ENCODE measurements around the gene PPM1F. TPM values are rescaled to one million over a fixed set of nuclear protein-coding genes. Genes with fewer than 3 reads are reported as not detected.
"Not testable (repeated sequence)": the region's sequence is repeated elsewhere in the genome, so short reads cannot be mapped to it uniquely, and the experiment has no call there.

The PPM1F gene
- polyA plus RNA-seq, 3 donors = 34.8 to 38.5 (median 36.1) TPM

DNA sequence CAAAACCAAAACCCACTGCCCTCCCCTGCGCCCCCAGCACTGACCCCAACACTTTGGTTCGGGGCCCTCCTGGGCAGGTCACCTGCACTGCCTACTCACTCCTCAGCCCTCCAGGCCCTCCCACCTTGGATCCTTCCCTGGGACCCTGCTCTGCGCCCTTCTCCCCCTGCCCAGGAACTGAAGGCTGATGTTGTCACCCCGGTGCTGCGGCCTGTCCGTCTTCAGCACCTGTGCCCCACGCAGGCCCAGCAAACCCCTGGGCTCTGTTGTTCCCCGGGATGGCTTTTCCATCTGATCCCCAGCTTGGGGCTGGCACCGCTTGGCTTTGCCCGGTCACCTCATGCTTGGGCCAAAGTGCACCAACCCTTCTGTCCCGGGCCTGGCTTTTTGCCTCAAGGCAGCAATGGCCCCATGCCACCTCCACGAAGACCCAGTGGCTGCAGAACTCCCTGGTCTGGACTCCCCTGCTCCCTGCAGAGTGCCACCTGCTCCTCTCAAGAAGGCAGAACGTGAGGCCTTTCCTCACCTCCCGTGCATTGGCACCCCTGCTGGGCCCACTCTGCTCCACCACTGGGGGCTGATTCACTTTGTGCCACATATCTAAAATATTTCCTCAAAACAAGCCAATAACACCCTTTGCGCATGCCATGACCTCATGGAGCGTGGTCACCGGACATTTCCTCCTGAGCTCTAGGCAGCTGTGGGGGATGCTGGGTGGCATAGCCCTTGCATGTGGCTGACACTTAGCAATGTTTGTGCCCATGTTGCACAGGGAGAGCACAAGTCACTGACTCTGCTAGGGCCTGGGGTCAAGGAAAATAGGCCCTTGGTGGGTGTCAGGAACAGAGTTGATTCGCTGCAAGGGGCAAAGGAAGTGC, 8.8 kb downstream of the PPM1F start:
- no peak for DNase-seq (ENCODE audit: low read depth in 3 of 3, low spot score in 2 of 3)

GRCh38 chr22:21942407-21943343, 10.0 kb downstream of the PPM1F start:
- no peak for DNase-seq (ENCODE audit: low read depth in 3 of 3, low spot score in 2 of 3)

- DNase-seq (ENCODE audit: low read depth in 3 of 3, low spot score in 2 of 3) = no peak
These were observed 10.7 kb downstream of the PPM1F start for GRCh38 chr22:21941921-21942320.

GRCh38 chr22:21940521-21940920, 12.1 kb downstream of the PPM1F start:
- no peak for DNase-seq (ENCODE audit: low read depth in 3 of 3, low spot score in 2 of 3)

DNA sequence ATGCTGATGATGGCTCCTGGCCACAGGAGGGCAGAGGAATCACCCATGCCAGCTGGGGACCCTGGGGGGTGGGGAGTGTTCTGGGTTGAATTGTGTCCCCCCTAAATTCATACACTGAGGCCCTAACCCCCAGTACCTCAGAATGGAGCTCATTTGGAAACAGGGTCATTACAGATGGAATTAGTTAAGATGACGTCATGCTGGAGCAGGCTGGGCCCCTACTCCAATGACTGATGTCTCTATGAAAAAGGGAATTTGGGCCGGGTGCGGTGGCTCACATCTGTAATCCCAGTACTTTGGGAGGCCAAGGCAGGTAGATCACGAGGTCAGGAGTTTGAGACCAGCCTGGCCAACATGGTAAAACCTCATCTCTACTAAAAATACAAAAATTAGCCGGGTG, 12.7 kb downstream of the PPM1F start:
- DNase-seq (ENCODE audit: low read depth in 3 of 3, low spot score in 2 of 3) = not testable (repeated sequence)

DNA sequence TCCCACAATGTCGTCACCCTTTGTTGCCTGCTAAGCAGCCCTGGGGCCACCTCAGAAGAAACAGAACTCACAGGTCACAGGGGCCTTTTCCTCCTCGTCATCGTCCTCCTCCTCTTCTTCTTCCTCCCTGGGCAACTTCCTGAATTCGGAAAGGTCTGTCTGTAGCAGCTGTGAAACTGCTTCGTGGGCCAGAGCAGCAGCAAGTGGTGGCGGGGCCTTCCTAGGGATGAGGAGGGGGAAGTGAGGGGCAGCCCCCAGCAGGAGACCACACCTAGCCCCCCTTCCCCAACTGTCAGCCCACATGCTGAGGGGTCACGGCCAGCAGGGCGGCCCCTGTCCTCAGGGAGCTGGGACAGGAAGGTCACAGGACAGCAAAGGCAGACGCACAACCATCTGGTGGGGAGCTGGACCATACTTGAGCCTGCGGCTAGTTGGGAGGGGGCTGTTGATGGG, 13.2 kb downstream of the PPM1F start:
- DNase-seq (ENCODE audit: low read depth in 3 of 3, low spot score in 2 of 3) = no peak

GRCh38 chr22:21938906-21939305, 13.7 kb downstream of the PPM1F start:
- no peak for DNase-seq (ENCODE audit: low read depth in 3 of 3, low spot score in 2 of 3)

GRCh38 chr22:21938071-21938822, 14.4 kb downstream of the PPM1F start:
- peak; percentile 80 to 82 (median 80) for DNase-seq (ENCODE audit: low read depth in 3 of 3, low spot score in 2 of 3)

- DNase-seq (ENCODE audit: low read depth in 3 of 3, low spot score in 2 of 3) = no peak
These were observed 14.9 kb downstream of the PPM1F start for GRCh38 chr22:21937821-21938070.

DNA sequence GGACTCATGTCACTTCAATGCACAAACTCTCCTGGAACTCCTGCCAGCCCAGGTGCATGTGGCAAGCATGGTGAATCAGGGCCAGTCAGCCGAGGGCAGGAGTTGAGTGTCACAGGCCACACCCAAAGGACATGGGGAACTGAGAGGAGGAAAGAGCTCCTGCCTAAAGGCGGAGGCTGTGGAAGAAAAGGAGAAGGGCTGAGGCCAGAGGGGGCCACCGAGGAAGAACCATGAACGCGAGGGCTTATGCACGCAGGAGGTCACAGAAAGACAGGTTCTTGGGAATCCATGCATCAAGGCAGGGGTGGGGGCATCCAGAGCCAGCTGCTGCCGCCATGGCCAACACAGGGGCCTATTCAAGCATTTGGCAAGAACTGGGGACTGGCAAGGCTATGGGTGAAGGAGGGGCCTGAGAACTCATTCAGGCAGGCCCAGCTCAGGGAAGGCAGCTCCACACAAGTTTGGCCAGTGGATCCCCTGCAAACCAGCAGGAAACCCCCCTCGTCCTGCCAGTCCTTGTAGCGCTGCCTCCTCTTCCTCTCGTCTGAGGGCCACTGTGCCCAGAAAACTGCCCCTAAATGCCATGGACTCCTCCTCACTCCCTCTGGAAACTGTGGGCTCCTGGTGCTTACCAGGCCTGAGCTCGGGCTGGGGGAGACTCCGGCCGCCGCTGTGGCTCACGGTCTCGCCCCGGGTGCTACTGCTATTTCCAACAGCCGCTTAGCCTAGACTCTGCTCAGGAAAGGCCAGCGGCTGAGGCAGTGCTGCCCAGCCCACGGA, 15.4 kb downstream of the PPM1F start:
- no peak for DNase-seq (ENCODE audit: low read depth in 3 of 3, low spot score in 2 of 3)

DNA sequence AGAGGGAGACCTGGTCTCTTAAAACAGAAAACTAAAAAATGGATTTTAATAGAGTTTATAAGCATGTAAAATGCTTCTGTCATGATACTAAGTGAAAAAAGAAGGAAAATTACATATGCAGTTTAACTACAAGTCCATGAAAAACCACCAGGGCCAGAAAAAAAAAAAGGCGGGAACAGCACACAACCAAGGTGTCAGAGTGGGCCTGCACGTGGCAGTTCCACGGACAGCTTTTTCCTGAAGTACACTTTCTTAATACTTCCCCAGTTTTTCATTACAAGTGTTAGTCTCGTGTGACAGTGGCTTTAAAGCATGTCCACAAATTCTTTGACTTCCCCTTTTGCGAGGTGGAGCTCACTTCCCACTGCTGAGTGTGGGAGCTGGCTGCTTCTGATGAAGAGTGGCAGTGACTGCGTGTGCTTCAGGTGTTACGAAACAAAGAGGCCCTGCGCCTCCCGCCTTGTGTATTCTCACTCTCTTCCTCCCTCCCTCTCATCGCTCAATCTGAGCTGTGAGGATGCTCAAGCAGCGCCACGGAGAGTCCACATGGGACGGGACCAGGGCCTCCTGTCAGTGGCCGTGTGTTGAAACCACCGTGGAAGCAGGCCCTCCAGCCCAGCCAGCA, 16.4 kb downstream of the PPM1F start:
- no peak for DNase-seq (ENCODE audit: low read depth in 3 of 3, low spot score in 2 of 3)

DNA sequence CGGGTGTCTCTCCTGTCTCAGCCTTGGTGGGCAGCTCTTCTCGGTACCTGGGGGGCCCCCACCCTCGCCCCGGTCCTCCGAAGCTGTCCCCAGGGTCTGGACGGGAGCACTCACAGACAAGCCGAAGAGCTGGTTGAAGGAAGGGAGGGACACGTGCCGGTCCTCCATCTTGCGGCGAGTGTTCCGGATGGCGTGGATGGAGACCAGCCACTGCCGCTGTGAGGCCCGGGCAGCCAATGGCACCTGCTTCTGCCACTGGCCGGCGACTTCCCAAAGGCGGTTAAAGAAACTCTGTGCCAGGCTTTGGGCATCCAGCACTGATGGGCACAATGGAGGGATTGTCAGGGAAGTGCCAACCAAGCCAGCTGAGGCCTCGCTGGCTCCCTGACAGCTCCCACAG, 18.7 kb downstream of the PPM1F start:
- no peak for DNase-seq (ENCODE audit: low read depth in 3 of 3, low spot score in 2 of 3)

- no peak for DNase-seq (ENCODE audit: low read depth in 3 of 3, low spot score in 2 of 3)
These were observed 19.2 kb downstream of the PPM1F start for GRCh38 chr22:21933413-21933812.

GRCh38 chr22:21932347-21932746, 20.3 kb downstream of the PPM1F start:
- DNase-seq (ENCODE audit: low read depth in 3 of 3, low spot score in 2 of 3) = no peak

DNA sequence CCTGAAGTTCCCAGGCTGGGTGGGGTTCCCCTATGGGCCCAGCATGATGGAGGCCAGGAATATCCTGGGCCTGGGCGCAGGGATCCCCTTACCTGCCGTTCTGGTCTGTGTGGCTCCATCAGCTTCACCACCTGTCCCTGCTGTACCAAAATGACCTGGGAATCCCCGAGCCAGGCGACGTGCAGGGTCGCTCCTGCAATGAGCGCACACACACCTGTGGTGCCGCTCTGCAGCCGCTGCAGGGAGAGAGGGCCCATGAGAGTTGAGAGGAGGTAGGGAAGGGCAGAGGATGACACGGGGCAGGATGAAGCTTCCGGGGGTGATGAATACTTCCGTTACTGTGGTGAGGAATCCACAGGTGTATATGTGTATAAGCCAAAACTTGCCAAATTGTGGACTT, 21.6 kb downstream of the PPM1F start:
- no peak for DNase-seq (ENCODE audit: low read depth in 3 of 3, low spot score in 2 of 3)

GRCh38 chr22:21929253-21929652, 23.4 kb downstream of the PPM1F start:
- no peak for DNase-seq (ENCODE audit: low read depth in 3 of 3, low spot score in 2 of 3)

DNA sequence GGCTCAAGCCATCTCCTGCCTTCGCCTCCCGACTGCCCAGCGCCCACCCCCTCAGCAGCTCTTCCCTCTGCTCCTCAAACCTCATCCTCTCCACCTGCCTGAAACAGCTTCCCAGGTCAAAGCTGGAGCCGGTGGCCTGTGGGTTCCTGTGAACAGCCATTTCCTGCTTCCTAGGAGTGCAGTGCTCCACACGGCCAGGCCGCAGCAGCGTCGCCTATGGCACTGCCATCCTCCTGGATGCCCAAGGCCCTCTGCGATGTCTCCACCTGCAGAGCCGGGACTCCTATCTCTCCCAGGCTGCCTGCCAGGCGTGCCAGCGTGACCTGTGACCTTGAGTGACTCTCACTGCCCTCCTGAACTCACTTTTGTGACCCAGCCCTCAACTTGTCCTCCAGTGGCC, 24.6 kb downstream of the PPM1F start:
- no peak for DNase-seq (ENCODE audit: low read depth in 3 of 3, low spot score in 2 of 3)

DNA sequence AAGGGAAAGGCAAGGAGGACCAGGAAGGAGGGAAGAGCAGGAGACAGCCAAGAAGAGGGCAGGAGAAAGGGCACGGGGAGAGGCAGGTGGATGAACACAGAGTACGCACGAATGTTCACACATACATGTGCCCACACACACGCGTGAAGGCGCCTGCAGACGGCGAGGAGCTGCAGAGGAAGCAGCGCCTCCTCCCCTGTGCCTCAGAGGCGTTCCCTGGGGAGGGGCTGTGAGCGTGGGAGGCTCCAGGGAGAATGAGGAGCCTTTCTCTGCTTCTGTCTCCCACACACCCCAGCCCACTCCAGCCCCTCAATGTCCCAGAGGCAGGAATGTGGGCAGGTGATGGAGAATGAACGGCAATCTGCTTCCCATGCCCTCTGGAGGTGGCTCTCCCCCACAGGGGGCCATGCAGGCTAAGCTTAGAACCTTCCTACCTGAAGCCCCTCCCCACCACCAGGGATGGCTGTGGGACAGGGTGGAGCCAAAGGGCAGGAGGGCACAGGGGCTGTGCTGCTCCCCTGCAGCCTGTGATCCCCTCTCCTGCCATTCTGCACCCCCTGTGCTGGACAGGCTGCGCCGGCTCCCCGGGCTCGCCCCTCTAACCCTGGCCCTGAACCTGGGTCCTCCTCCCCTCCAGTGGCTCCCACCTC, 25.3 kb downstream of the PPM1F start:
- no peak for DNase-seq (ENCODE audit: low read depth in 3 of 3, low spot score in 2 of 3)

- DNase-seq (ENCODE audit: low read depth in 3 of 3, low spot score in 2 of 3) = no peak
These were observed 25.9 kb downstream of the PPM1F start for GRCh38 chr22:21926728-21927127.
